SJSA1 (cell line): Measurements from ENCODE around the gene OXNAD1. TPM values are rescaled to one million over a fixed set of nuclear protein-coding genes. Genes with fewer than 3 reads are reported as not detected.
A peak's percentile ranks its signal among the peaks of the same experiment; 100 is the strongest.

Experiments used
- DNase-seq, 2 experiments: peaks; one replicate each; pipeline ENCODE4 v3.0.0-alpha.2; 2015 to 2020; ENCODE audit warnings: low spot score in 2 of 2, low read depth in 1 of 2
- H3K27ac ChIP-seq: fragments of 250-450 bp; sonication (Bioruptor Pico); 2 replicates; pipeline ENCODE4 v1.5.1; 2020; ENCODE audit warnings: mild to moderate bottlenecking, moderate library complexity
- H3K27me3 ChIP-seq: fragments of 250-450 bp; sonication (Bioruptor Pico); replicated peaks from 2 replicates; pipeline ENCODE4 v1.5.1; 2020; ENCODE audit warnings: mild to moderate bottlenecking, moderate library complexity
- H3K36me3 ChIP-seq: fragments of 250-450 bp; sonication (Bioruptor Pico); 2 replicates; pipeline ENCODE4 v1.5.1; 2020; ENCODE audit warnings: mild to moderate bottlenecking
- H3K4me1 ChIP-seq: fragments of 250-450 bp; sonication (Bioruptor Pico); replicated peaks from 2 replicates; pipeline ENCODE4 v1.6.1; 2021; ENCODE audit warnings: mild to moderate bottlenecking
- H3K4me3 ChIP-seq: fragments of 250-450 bp; sonication (Bioruptor Pico); 2 replicates; pipeline ENCODE4 v1.5.1; 2020; ENCODE audit warnings: mild to moderate bottlenecking
- H3K9me3 ChIP-seq: fragments of 250-450 bp; sonication (Bioruptor Pico); replicated peaks from 2 replicates; pipeline ENCODE4 v1.5.1; 2020; ENCODE audit warnings: mild to moderate bottlenecking
- total RNA-seq: library from RNA; depleted of rRNA; stranded (reverse); fragments of >200 nt; shearing (Covaris generic); gene quantifications from 2 replicates; pipeline ENCODE4 v1.2.3, GENCODE V29; 2014; rRNA removed

Gene OXNAD1, protein sequence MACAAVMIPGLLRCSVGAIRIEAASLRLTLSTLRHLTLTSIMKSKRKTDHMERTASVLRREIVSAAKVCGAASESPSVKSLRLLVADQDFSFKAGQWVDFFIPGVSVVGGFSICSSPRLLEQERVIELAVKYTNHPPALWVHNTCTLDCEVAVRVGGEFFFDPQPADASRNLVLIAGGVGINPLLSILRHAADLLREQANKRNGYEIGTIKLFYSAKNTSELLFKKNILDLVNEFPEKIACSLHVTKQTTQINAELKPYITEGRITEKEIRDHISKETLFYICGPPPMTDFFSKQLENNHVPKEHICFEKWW
- total RNA-seq: 5.0 and 9.9 TPM in 2 replicates

DNA sequence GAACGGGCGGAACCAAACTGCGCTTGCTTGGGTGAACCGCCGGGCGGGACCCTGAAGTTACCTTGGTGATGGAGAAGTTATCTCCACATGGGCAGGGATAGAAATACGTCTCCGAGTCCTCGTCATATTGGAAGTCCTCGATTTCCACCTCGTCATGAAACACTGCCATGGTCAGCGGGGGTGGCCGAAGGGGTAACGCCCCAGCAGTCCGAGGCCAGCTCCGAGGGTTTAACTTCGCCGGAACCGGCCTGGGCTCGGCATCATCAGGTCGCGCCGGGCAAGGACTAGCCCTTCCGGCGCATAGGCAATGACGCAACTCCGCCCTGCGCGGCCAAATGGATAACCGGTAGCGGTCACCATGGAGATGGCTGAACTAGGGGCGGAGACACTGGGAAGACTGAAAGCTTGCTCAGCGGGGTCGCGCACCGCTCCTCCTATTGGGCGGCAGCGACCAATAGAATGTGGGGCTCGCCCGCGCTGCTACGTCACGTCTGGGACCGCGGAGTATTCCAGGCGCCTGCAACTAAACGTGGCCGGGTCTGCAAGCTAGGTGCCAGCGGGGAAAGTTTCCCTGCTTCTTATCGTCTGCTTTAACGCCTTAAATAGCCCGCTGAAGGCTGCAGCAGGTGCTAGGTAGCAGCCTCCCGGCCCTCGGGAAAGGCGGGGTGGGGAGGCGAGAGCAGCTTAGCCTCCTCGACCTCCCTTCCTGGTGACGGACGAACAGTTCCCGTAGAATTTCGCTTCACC lies at the start of gene OXNAD1, which contains the start of gene DPH3:
Gene OXNAD1, plus strand, starts transcription at position 505 of the 747 bp plus-strand sequence. CDS start 5,741 bp downstream, outside the sequence.
Gene DPH3, minus strand, starts transcription at position 236 of the 747 bp plus-strand sequence. Its CDS starts 67 bp downstream, at position 169.
- peak within 1 kb of the TSS; percentile 66 for H3K27ac ChIP-seq
- no peaks in the 10 kb centered on the region for H3K27me3 ChIP-seq
- DNase-seq: peak; percentile 95 to 99
- peak within 1 kb of the TSS; percentile 66 for H3K4me3 ChIP-seq
- peaks cover 6% of the 10 kb centered on the region; the same call in 1 of the 2 replicates for H3K4me1 ChIP-seq
- H3K36me3 ChIP-seq: peaks cover 33% of the 10 kb centered on the region
- no peaks in the 10 kb centered on the region for H3K9me3 ChIP-seq

DNA sequence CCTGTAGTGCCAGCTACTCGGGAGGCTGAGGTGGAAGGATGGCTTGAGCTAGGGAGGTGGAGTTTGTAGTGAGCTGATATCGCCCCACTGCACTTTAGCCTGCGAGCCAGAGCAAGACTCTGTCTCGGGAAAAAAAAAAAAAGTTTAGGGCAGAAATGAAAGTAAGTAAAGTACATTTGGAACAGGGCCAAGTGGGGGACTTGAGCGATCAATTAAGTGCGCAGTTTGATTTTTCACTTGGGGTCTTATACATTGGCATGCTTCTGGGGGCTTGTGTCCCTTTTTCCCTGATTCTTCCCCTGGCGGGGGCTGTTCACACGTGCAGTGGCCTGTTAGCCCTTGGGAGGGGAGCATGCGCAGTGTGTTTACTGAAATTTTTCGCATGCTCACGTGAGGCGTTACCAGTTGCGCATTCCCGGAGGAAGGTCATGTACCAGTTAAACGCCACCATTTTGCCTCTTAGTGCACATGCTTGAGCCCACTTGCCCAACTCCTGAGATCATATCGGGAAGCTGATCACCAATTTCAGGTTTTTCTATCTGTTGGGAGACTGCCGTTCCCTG lies 48.6 kb upstream of the OXNAD1 start:
- Histone ChIP-seq H3K9me3 (no peaks in the 10 kb centered on the region), H3K4me1 (no peaks in the 10 kb centered on the region), H3K36me3 (no peaks in the 10 kb centered on the region), H3K4me3 (no peak overlapping the region), H3K27ac (no peak overlapping the region), H3K27me3 (no peaks in the 10 kb centered on the region)
- DNase-seq: no peak

DNA sequence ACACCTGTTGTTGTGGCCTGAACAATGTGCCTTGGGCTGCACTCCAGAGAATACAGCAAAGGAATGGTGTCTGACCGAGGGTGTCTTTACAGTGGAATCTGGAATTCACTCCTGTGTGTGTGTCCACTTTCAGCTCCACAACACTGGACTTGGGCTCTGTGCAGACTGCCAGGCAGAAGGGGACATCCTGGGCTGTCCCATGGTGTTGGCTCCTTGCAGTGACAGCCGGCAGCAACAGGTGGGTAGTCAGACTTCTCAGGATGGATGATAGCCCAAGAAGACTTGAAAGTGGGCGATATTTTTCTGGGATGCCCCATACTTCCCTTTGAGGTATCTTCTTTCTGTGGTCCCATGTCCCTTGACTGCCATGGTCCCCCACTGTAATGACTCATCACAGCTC lies 45.2 kb upstream of the OXNAD1 start:
- no peak for DNase-seq

DNA sequence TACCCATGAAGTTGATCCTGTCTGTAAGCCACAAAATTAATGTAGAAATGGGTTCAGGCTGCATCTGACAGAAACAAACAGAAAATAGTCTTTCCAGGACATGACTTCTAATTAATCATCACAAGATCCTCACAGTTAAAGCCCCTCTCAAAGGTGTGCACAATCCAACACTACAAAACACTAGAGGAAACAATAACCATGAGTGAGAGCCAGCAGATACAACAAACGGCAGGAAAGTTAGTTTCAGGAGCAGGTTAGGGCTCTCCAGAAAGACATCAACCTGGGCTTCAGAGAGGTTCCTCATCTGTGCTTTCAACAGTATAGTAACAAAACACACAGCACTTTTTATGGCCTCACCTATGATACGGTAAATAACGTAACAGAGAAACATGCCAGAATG lies 43.0 kb upstream of the OXNAD1 start:
- Histone ChIP-seq H3K4me1 (no peaks in the 10 kb centered on the region), H3K27ac (no peak overlapping the region), H3K9me3 (no peaks in the 10 kb centered on the region), H3K36me3 (no peaks in the 10 kb centered on the region), H3K27me3 (no peaks in the 10 kb centered on the region), H3K4me3 (no peak overlapping the region)
- DNase-seq: no peak

More for the DNA sequence above, 45.2 kb upstream of the OXNAD1 start:
- no peak overlapping the region for H3K27ac ChIP-seq
- H3K9me3 ChIP-seq: no peaks in the 10 kb centered on the region
- no peaks in the 10 kb centered on the region for H3K36me3 ChIP-seq
- H3K4me3 ChIP-seq: no peak overlapping the region
- no peaks in the 10 kb centered on the region for H3K27me3 ChIP-seq
- no peaks in the 10 kb centered on the region for H3K4me1 ChIP-seq

DNA sequence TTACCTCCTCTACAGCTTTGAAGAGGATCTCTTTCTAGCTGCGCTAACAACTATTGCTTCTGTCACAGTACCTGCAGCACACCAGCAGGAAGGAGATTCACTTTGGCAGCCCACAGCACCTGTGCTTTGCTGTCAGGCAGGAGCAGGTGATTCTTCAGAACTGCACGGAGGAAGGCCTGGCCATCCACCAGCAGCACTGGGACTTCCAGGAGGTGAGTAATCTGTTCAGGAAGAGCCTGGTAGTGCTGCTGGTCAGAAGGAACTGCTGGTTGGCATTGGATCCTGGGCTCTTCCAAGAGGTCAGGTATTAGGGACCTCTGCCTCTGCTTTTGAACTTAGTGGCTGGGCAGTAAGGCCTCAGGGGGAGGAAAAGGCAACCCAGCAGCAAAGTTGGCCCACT lies 42.5 kb upstream of the OXNAD1 start:
- H3K4me1 ChIP-seq: no peaks in the 10 kb centered on the region
- no peak for DNase-seq
- no peak overlapping the region for H3K27ac ChIP-seq
- H3K4me3 ChIP-seq: no peak overlapping the region
- H3K36me3 ChIP-seq: no peaks in the 10 kb centered on the region
- no peaks in the 10 kb centered on the region for H3K27me3 ChIP-seq
- H3K9me3 ChIP-seq: no peaks in the 10 kb centered on the region

DNA sequence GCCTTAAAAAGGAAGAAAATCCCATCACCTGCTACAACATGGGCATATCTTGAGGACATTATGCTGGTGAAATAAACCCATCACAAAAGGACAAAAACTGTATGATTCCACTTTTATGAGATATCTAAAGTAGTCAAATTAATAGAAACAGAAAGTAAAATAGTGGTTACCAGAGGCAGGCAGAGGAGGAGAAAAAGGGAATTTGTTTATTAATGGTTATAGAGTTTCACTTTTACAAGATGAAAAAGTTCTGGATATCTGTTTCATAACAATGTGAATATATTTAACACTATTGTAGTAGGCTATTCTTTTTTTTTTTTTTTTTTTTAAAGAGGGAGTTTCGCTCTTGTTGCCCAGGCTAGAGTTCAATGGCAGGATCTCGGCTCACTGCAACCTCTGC lies 40.7 kb upstream of the OXNAD1 start:
- Histone ChIP-seq H3K4me1 (no peaks in the 10 kb centered on the region), H3K4me3 (no peak overlapping the region), H3K36me3 (no peaks in the 10 kb centered on the region), H3K27me3 (no peaks in the 10 kb centered on the region), H3K9me3 (no peaks in the 10 kb centered on the region), H3K27ac (no peak overlapping the region)
- no peak for DNase-seq

DNA sequence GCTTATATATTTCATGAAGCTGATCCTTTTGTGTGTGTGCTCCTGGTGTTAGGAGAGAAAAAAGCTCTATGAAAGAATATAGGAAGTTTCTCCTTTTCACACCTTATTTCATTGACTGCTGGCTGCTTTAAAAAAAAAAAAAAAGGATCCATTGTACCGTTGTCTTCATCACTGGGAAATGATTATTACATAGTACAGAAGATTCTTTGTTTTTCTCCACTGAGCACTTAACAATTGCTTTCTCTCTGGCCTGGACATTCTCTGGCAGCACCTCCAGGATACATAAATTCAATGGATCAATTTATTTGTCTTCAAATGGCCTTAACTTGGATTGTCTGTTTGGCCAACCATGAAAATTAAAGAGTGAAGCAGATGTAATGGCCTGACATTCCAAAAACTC lies 37.4 kb upstream of the OXNAD1 start:
- H3K27me3 ChIP-seq: no peaks in the 10 kb centered on the region
- H3K4me1 ChIP-seq: no peaks in the 10 kb centered on the region
- H3K9me3 ChIP-seq: no peaks in the 10 kb centered on the region
- no peak overlapping the region for H3K27ac ChIP-seq
- H3K36me3 ChIP-seq: no peaks in the 10 kb centered on the region
- H3K4me3 ChIP-seq: no peak overlapping the region
- no peak for DNase-seq

DNA sequence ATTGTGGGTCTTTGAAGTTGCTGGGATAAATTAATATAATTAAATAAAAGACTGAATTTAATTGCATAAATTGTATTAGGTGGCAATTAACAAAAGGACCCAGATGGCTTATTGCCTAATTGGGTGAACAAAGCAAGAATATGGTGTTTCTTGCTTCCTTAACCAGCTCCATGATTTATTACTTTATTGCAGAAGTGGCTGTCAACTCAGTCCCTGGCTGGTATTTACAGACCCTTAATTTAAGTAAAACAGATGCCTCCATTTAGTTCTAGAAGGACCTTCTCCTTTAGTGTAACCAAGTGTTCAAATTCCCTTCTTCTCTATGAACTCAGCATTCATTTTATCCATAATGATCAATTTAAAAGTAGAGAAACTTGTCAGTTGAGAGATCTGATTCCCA lies 35.3 kb upstream of the OXNAD1 start:
- Histone ChIP-seq H3K27me3 (no peaks in the 10 kb centered on the region), H3K4me3 (no peak overlapping the region), H3K27ac (no peak overlapping the region), H3K4me1 (no peaks in the 10 kb centered on the region), H3K36me3 (no peaks in the 10 kb centered on the region), H3K9me3 (no peaks in the 10 kb centered on the region)
- DNase-seq: no peak

DNA sequence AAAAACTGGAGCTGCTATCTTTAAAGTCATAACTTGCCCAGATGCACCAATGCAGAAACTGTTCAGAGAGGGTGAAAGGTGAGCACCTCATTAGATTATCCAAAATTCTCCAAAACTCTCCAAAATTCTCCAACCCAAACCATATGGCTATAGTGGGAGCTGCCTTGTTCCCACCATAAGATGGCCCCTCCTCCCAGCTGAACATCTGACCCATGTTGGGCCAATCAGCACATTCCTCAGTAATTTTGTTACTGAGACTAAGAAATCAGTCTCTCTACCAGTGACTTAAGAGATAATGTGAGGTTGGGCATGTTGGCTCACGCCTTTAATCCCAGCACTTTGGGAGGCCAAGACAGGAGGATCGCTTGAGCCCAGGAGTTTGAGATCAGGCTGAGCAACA lies 33.0 kb upstream of the OXNAD1 start:
- no peaks in the 10 kb centered on the region for H3K27me3 ChIP-seq
- no peak for DNase-seq
- no peaks in the 10 kb centered on the region for H3K4me1 ChIP-seq
- no peak overlapping the region for H3K27ac ChIP-seq
- H3K9me3 ChIP-seq: no peaks in the 10 kb centered on the region
- H3K36me3 ChIP-seq: no peaks in the 10 kb centered on the region
- H3K4me3 ChIP-seq: no peak overlapping the region

DNA sequence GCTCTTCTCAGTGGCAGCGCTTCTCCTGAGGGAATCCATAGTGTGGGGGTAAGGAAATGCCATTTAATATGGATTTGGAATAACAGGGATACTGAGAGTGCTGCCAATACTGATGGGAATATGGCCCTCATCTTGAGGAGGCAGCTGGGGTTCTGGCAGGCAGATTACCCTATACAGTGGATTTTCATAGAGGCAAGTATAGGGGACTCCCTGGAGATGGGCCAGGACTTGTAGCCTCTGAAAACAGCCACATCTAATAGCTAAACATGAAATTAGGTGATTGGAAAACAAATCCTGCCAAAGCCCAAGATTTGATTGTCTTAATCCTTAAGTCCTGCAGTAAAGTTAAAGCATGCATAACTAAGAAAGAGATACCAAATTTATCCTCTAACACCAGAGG lies 31.2 kb upstream of the OXNAD1 start:
- no peak overlapping the region for H3K4me3 ChIP-seq
- no peaks in the 10 kb centered on the region for H3K36me3 ChIP-seq
- no peak overlapping the region for H3K27ac ChIP-seq
- H3K4me1 ChIP-seq: no peaks in the 10 kb centered on the region
- no peak for DNase-seq
- no peaks in the 10 kb centered on the region for H3K9me3 ChIP-seq
- H3K27me3 ChIP-seq: no peaks in the 10 kb centered on the region

DNA sequence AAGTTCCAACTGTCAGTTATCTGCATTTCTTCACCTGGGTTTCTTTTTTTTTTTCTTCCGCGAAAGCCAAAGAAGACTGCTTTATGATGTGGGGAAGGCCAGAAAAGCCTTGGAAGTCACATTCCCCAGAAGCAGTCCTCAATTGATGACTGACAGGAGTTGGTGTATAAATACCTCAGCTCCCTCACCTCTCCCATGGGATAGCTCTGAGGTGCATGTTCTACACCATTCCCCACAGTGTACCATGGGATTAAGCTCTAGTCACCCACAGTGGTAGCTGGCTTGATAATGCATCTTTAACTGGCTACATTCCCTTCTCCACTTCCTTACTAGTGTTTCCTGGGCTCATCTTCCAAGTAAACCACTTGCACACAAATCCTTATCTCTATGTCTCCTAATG lies 30.7 kb upstream of the OXNAD1 start:
- H3K36me3 ChIP-seq: no peaks in the 10 kb centered on the region
- no peaks in the 10 kb centered on the region for H3K9me3 ChIP-seq
- H3K4me1 ChIP-seq: peaks cover 4% of the 10 kb centered on the region
- H3K27ac ChIP-seq: no peak overlapping the region
- no peak for DNase-seq
- no peak overlapping the region for H3K4me3 ChIP-seq
- no peaks in the 10 kb centered on the region for H3K27me3 ChIP-seq

DNA sequence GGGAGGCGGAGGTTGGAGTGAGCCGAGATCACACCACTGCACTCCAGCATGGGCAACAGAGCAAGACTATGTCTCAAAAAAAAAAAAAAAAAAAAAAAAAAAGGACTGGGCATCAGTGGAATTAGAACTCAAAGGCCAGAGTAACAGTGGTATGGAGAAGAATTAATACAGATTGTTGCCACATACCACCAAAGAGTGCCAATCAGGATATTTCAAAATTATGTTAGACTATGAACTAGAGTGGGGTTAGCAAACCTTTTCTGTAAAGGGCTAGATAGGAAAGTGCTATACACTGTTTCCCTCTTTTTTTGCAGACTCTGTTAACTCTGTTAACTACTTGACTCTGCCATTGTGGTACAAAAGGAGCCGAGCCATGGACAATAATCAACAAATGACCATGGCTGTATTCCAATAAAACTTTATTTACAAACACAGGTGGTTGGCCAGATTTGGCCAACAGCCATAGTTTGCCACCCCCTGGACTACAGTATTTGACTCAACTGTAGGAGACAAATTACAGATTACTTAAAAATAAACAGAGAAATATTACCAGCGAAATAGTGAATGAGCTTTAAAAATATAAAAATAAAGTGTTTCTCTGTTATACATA lies 28.9 kb upstream of the OXNAD1 start:
- H3K36me3 ChIP-seq: no peaks in the 10 kb centered on the region
- DNase-seq: no peak
- H3K27me3 ChIP-seq: no peaks in the 10 kb centered on the region
- H3K27ac ChIP-seq: no peak overlapping the region
- no peaks in the 10 kb centered on the region for H3K9me3 ChIP-seq
- H3K4me3 ChIP-seq: no peak overlapping the region
- H3K4me1 ChIP-seq: peaks cover 17% of the 10 kb centered on the region

DNA sequence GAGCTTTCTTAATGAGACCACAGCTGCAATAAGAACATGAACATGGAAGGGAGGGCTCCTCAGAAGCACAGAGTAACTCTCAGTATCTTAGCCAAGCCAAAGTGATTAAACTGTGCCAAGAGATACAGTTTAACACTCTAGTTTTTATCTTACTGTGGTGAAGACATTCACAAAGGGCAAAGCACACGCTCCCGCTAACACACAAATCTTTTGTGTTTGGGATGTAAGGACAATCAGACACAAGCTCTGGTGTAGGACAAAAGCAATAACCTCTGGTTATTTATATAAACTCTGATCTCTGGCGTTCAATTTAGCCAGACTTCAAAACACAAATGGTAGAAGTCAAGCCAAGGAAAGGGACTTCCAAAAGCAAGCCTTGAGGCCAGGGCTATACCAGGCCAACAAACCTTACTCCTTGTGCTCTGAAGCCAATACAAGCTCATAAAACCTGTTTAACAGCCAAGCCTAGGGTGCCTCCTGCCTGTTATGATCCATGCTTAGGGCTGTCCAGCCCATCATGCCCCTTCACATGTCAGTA lies 28.1 kb upstream of the OXNAD1 start:
- H3K27ac ChIP-seq: no peak overlapping the region
- H3K27me3 ChIP-seq: no peaks in the 10 kb centered on the region
- no peaks in the 10 kb centered on the region for H3K36me3 ChIP-seq
- H3K4me3 ChIP-seq: no peak overlapping the region
- peaks cover 17% of the 10 kb centered on the region for H3K4me1 ChIP-seq
- no peak for DNase-seq
- no peaks in the 10 kb centered on the region for H3K9me3 ChIP-seq
